HT-29 (cell line): Measurements from ENCODE around the gene DNAJC6. TPM values are rescaled to one million over a fixed set of nuclear protein-coding genes. Genes with fewer than 3 reads are reported as not detected.
"Not testable (repeated sequence)": the region's sequence is repeated elsewhere in the genome, so short reads cannot be mapped to it uniquely, and the experiment has no call there.

Experiments
- DNase-seq: peaks from one replicate; pipeline ENCODE4 v3.0.0-alpha.2; 2015; ENCODE audit warnings: low spot score
- total RNA-seq: library from RNA; depleted of rRNA; stranded (reverse); fragments of >200 nt; shearing (Covaris generic); gene quantifications from 2 replicates; pipeline ENCODE4 v1.2.3, GENCODE V29; 2014; rRNA removed

DNAJC6 gene
- total RNA-seq: 0.08 and 0.10 TPM in 2 replicates

DNA sequence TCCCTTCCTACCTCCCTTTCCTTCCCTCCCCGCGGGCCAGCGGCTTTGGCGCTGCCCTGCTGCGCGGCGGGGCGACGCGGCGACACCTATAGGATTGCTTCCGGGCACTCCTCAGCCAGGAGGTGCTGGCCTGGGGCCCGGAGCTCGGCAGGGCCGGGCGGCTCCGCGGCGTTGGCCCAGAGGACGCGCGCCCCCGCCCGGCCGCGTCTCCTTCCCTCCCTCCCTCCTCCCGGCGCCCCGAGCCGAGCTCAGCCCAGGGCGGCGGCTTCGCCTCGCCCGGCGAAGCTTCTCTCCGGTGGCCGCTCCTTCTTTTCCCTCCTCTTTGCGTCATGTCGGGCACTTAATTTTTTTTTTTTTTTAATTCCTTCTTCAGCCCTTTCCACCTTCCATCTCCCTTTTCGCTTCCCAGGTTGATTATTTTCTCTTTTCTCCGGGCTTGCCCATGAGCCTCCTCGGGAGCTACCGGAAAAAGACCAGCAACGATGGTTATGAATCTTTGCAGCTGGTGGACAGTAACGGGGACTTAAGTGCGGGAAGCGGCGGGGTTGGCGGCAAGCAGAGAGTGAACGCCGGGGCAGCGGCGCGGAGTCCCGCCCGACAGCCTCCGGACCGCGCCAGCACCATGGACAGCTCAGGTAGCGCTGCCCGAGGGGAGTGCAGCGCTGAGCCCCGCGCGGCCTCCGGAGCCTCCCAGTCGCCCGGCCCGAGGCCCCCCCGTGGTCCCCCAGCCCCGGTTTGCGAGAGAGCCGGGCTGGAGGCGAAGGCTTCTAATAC lies at the start of gene DNAJC6:
TSS of gene DNAJC6 (plus strand) at position 240 of the 774 bp plus-strand sequence. CDS start at position 443, 203 bp downstream.
- DNase-seq: peak; percentile 55

DNA sequence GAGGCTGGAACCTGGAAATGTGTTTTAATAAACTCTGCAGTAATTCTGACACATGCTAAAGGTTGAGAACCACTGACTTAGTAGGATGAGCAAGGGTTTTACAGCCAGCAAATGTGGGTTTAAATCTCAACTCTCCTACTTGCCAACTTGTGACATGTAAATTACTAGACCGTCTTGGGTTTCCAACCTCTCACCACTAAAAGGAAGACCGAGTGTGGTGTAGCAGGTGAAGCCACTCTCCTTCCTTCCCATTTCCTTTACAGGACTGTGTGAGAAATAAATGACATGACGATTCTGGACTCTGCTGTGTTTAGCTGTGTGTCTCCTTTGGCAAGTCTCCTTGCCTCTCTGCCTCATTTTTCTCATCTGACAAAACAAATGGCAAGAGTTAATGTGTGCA lies 49.5 kb upstream of the DNAJC6 start:
- DNase-seq: no peak

- no peak for DNase-seq
Measured at GRCh38 chr1:65260851-65261473, 48.4 kb upstream of the DNAJC6 start.

GRCh38 chr1:65263286-65263685 lies 46.1 kb upstream of the DNAJC6 start:
- no peak for DNase-seq

DNA sequence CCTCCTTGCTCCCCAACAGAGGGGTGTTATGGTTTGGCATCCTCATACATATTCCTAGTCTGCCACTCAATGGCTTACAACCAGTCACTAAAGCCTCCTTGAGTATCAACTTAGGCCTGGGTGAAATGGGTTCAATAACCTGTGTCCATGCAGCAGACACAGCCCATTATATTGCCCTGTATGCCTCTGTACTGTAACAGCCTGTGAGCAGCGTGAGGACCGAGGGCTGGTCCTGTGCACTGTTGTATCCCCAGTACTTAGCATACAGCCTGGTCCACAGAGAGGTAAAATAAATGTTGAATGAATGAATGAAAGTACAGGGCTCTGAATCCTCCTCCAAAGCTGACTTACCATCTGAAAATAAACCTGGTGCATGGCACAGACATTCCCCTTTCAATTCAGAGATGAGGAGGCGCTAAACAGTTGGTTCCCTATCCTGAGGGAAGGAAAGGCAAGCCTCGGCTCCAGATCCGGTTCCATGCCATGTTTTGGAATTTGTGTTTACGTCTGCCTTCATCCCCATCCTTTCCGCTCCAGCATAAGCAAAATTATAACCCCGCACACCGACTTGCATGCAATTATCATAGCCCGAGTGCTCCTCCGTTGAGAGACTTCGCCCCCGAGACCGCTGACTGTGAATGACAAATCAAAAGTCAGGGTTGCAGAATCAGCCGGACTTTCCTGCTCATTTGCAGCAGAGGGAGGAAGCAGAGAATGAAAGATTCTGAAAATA lies 45.0 kb upstream of the DNAJC6 start:
- DNase-seq: no peak

DNA sequence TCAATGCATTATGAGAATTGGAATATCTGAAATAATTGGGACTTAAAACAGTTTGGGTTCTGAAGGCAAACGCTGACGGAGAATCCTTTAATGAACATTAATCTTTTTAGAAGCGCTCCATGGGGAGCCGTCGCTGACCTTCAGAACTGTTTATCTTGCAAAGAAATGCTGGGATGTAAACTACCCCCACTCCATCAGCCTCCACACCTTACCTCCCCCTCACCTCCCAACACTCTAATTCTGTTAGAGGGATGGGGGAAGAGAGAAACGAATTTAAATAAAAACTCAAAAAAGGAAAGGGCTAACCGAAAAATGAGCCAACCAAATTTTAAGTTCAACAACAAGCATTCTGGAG lies 44.1 kb upstream of the DNAJC6 start:
- DNase-seq: no peak

- DNase-seq: no peak
Measured at GRCh38 chr1:65265651-65266351, 43.5 kb upstream of the DNAJC6 start.

DNA sequence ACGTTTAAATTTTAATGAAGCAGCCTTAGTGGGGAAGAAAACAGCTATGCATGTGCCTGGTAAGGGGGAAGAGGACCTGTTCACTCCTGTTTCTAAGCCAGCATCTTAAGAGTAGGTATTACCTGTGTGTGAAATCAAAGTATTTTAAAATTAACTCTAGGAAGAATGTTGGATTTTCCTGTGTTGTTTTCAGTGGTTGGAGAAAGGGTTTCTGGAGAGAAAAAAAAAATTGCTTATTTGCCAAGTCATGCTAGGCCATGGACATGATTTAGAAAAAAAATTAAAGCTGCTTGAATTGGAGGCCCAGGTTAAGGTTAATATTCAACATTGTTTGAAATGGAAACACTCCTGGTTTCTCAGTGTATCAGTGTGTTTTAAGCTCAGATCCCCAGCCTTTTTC lies 42.9 kb upstream of the DNAJC6 start:
- DNase-seq: no peak

GRCh38 chr1:65267271-65267670 lies 42.1 kb upstream of the DNAJC6 start:
- no peak for DNase-seq

DNA sequence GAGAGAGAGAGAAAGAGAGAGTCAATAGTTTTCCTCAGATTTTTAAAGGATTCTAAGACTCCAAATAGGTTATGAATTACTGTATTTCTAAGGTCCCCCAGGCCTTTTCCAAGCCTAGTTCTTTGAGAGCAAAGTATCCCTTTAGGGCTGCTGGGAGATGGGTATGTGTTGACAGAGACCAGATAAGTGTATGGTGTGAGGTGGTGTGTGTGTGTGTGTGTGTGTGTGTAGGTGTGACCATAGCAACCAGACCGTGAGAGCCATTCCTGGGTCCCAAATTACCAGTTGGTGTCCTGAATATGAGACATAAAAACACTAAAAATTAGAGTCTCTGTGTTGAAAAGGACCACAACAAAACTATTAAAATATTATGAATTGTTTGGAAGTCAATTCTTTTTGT lies 41.7 kb upstream of the DNAJC6 start:
- DNase-seq: no peak

- DNase-seq: no peak
Measured at GRCh38 chr1:65269612-65270011, 39.7 kb upstream of the DNAJC6 start.

GRCh38 chr1:65276197-65276939 lies 33.0 kb upstream of the DNAJC6 start:
- no peak for DNase-seq

DNA sequence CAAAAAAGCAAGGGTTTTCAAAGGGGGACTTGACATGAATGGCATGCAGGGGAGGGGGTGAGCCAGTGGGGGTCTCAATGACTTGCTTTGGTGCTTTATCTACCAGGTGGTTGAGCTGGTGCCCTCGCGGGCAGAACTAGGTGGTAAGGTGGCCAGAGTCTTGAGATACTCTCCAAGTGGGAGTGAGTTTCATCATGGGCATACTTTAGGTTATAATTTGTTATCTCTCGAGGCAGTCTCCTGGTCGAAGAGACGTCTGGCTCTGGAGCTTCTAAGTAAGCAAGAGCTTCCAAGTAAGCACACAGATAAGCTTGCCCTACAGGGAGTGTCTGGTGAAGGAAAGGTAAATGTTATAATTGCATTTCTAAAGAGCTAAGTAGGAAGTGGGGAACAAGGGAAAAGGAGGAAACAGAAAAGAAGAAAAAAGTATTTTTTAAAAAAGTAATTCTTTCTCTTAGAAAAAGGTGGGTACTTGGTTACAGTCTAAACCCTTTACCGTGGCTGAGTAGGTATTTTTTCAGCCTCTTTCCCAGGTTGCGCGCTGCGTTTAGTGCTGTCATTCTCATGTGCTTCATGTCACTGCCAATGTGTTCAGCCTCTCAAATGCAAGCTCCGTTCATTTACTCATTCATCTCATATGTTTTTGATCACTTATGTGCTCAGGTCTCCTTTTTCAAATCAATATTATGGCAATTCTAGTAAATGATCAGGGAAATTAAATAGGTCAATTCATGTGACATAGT lies 31.6 kb upstream of the DNAJC6 start:
- no peak for DNase-seq

GRCh38 chr1:65278376-65279069 lies 30.8 kb upstream of the DNAJC6 start:
- no peak for DNase-seq

DNA sequence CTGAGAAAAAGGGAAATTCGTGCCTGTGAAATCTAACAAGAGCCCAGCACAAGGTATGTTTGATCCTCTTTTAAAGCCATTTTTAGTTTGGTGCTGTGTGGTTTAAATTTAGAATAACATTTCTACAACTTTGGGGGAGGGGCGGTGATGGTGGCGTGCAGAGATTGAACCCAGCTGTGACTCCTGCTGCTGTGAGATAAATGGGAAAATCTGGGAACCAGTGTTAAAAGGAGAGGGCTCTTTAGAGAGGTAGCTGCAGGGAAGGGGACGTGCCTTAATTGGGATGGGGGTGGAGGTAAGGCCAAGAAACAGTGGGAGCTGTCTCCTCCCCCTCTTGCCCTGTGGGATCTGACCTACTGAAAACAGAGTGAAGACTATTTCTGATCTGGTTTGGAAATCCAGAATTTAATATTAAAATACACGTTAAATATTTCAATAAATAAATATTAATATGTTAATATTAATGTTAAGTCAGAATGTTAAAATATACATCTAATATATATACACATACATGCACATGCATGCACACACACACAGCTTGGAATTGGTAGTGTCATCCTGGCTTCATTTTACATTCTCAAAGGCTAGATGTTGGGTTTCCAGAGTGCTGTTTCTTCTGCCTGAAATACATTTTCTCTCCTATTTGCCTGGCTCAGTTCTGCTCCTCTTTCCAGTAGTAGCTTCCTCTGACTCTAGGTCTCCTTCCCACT lies 30.1 kb upstream of the DNAJC6 start:
- no peak for DNase-seq

GRCh38 chr1:65281846-65282245 lies 27.5 kb upstream of the DNAJC6 start:
- DNase-seq: no peak

GRCh38 chr1:65284229-65284628 lies 25.1 kb upstream of the DNAJC6 start:
- DNase-seq: no peak

- no peak for DNase-seq
Measured at GRCh38 chr1:65289449-65289848, 19.9 kb upstream of the DNAJC6 start.

DNA sequence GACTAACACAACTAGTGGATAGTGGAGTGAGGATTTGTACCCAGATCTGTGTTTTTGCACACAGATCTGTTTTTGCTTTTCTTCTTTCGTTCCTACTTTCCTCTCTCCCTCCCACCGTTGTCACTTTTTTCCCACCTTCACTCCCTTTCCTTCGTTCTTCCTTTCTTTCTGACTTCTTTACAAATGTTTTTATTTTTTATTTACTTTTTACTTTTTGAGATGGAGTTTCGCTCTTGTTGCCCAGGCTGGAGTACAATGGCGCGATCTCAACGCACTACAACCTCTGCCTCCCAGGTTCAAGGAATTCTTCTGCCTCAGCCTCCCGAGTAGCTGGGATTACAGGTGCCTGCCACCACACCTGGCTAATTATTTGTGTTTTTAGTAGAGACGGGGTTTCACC lies 17.5 kb upstream of the DNAJC6 start:
- not testable (repeated sequence) for DNase-seq
